ENCODE data around the gene SUSD3. TPM values are rescaled to one million over a fixed set of nuclear protein-coding genes. Genes with fewer than 3 reads are reported as not detected.
"Not testable (repeated sequence)": the region's sequence is repeated elsewhere in the genome, so short reads cannot be mapped to it uniquely, and the experiment has no call there.

SUSD3 gene
- total RNA-seq (2.6 TPM), polyA plus RNA-seq (ENCODE audit: insufficient read depth in 1 of 8, insufficient read length in 8 of 8, low replicate concordance in 1 of 8) (1 to 10 TPM; 1.7 to 3.9 (median 2.7) TPM)
- long read RNA-seq, donor 1 = 0 reads
- long read RNA-seq, donor 2 = 0 reads
- long read RNA-seq, donor 3 = 0 reads
- long read RNA-seq, donor 4, partial matches to known transcripts = 0 of 1 reads
- long read RNA-seq, donor 4, other reads (novel, unspliced or antisense) = 0 of 1 reads
- long read RNA-seq, donor 5, partial matches to known transcripts = 0 of 4 reads
- long read RNA-seq, donor 5, other reads (novel, unspliced or antisense) = 0 of 4 reads
- long read RNA-seq, donor 6, partial matches to known transcripts = 0 of 1 reads
- long read RNA-seq, donor 6, other reads (novel, unspliced or antisense) = 0 of 1 reads
- long read RNA-seq, donor 7, partial matches to known transcripts = 0 of 2 reads
- long read RNA-seq, donor 7, other reads (novel, unspliced or antisense) = 0 of 2 reads
- long read RNA-seq, donor 8 = 0 reads
- long read RNA-seq, donor 9, partial matches to known transcripts = 0 of 1 reads
- long read RNA-seq, donor 9, other reads (novel, unspliced or antisense) = 0 of 1 reads
- long read RNA-seq, donor 10 = 0 reads
- long read RNA-seq, donor 11 = 0 reads

GRCh38 chr9:93058355-93059010 is at the start of gene SUSD3:
SUSD3 (plus strand) TSS chr9:93058701; CDS start chr9:93058743, 42 bp downstream.
- DNase-seq = peak; percentile 71
- WGBS (ENCODE audit: insufficient coverage) = under 1% methylated on average over 48 of the region's 55 CpGs
- Histone ChIP-seq H3K27ac (ENCODE audit: low read length) (no peak within 1 kb of the TSS), H3K27me3 (ENCODE audit: control insufficient read depth, insufficient read depth, low read length) (peaks cover 6% of the 10 kb centered on the region), H3K4me1 (ENCODE audit: control insufficient read depth, insufficient read depth, low read length) (peaks cover 45% of the 10 kb centered on the region), H3K36me3 (ENCODE audit: control insufficient read depth, insufficient read depth, low read length) (no peaks in the 10 kb centered on the region), H3K9me3 (replicated peaks; ENCODE audit: control insufficient read depth, low read depth, low read length) (no peaks in the 10 kb centered on the region), H3K4me3 (ENCODE audit: low read length) (peak within 1 kb of the TSS; percentile 26)

DNA sequence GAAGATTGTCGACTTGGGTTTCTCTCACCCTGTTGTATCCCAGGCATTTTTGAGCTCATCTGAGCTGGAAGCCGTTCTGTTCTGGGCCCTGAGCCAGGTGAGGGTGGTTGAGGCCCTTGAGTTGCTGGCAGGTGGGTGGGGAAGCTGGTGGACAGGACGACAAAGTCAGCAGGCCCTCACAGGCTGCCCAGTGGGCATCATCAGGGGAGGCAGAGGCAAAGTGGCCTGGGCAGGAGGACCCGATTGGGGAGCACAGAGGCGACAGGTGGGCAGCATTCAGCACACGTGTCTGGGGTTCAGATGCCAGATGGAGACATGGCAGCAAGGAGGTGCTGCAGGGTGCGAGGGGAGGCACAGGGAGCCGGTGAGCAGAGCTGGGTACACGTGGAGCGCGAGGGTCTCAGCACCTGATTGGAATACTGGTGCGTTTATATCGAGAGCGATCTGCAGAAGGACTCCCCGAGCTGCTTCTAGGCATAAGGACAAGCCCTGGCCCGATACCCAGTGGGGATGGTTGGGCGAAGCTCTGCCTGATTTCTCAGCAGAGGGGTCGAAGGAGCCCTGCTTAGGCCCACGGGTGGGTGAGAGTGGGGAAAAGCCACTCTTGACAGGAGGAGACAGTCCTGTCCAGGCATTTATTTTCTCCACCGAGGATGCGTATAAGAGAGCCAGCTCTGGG is 49.0 kb upstream of the SUSD3 start:
- no peak overlapping the region for H3K27ac ChIP-seq (ENCODE audit: low read length)
- no peaks in the 10 kb centered on the region for H3K27me3 ChIP-seq (ENCODE audit: control insufficient read depth, insufficient read depth, low read length)
- H3K4me1 ChIP-seq (ENCODE audit: control insufficient read depth, insufficient read depth, low read length) = peaks cover 13% of the 10 kb centered on the region
- 77% methylated on average over 21 of the region's 21 CpGs for WGBS (ENCODE audit: insufficient coverage)
- peaks cover 5% of the 10 kb centered on the region for H3K36me3 ChIP-seq (ENCODE audit: control insufficient read depth, insufficient read depth, low read length)
- no peak for DNase-seq
- no peaks in the 10 kb centered on the region for H3K9me3 ChIP-seq (replicated peaks; ENCODE audit: control insufficient read depth, low read depth, low read length)
- no peak overlapping the region for H3K4me3 ChIP-seq (ENCODE audit: low read length)

GRCh38 chr9:93010056-93010455 is 48.4 kb upstream of the SUSD3 start:
- no peaks in the 10 kb centered on the region for H3K9me3 ChIP-seq (replicated peaks; ENCODE audit: control insufficient read depth, low read depth, low read length)
- DNase-seq = no peak
- 70% methylated on average over 12 of the region's 13 CpGs for WGBS (ENCODE audit: insufficient coverage)
- no peaks in the 10 kb centered on the region for H3K27me3 ChIP-seq (ENCODE audit: control insufficient read depth, insufficient read depth, low read length)
- no peak overlapping the region for H3K4me3 ChIP-seq (ENCODE audit: low read length)
- H3K27ac ChIP-seq (ENCODE audit: low read length) = no peak overlapping the region
- peaks cover 5% of the 10 kb centered on the region for H3K36me3 ChIP-seq (ENCODE audit: control insufficient read depth, insufficient read depth, low read length)
- peaks cover 13% of the 10 kb centered on the region for H3K4me1 ChIP-seq (ENCODE audit: control insufficient read depth, insufficient read depth, low read length)

DNA sequence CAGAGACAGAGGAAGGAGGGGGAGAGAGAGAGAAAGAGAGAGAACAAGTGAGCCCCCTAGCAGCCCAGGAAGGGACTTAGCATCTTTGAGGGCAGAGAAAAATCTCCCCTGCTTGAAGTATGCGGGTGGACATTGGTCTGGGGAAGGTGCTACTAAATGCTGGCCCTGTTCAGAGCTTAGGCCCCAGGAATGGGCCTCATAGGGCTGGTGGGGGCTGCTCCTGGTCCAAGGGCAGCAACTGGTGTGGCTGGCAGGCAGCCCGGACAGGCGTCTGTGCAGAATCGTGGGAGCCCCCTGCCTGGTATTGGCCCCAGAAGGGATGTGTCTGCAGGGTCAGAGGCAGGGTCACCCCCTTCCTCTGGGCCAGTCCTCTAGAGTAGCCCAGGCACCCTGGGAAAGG is 47.8 kb upstream of the SUSD3 start:
- Histone ChIP-seq H3K4me3 (ENCODE audit: low read length) (no peak overlapping the region), H3K27ac (ENCODE audit: low read length) (no peak overlapping the region), H3K27me3 (ENCODE audit: control insufficient read depth, insufficient read depth, low read length) (no peaks in the 10 kb centered on the region), H3K9me3 (replicated peaks; ENCODE audit: control insufficient read depth, low read depth, low read length) (no peaks in the 10 kb centered on the region), H3K4me1 (ENCODE audit: control insufficient read depth, insufficient read depth, low read length) (peaks cover 13% of the 10 kb centered on the region), H3K36me3 (ENCODE audit: control insufficient read depth, insufficient read depth, low read length) (peaks cover 5% of the 10 kb centered on the region)
- WGBS (ENCODE audit: insufficient coverage) = 26% methylated on average over 4 of the region's 4 CpGs
- DNase-seq = peak; percentile 32

DNA sequence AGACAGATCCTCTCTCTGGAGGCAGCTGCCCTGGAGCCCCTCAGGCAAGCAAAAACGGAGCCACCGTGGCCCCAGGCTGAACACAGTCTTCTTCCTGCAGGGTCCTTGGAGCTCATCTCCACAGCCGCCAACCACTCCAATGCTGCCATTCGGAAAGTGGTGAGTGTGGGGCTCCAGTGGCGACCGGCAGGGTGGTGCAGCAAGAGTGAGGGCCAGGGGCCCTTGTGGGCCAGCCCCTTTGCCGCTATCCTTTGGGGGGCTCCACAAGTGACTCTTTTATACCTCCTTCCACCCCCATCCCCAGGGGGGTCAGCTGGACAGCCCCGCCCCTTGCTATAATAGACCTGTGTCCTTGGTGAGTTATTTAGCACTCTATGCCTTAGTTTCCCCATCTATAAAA is 47.4 kb upstream of the SUSD3 start:
- WGBS (ENCODE audit: insufficient coverage) = 83% methylated on average over 2 of the region's 8 CpGs
- DNase-seq = no peak
- H3K27me3 ChIP-seq (ENCODE audit: control insufficient read depth, insufficient read depth, low read length) = no peaks in the 10 kb centered on the region
- no peak overlapping the region for H3K27ac ChIP-seq (ENCODE audit: low read length)
- no peaks in the 10 kb centered on the region for H3K9me3 ChIP-seq (replicated peaks; ENCODE audit: control insufficient read depth, low read depth, low read length)
- peaks cover 13% of the 10 kb centered on the region for H3K4me1 ChIP-seq (ENCODE audit: control insufficient read depth, insufficient read depth, low read length)
- H3K4me3 ChIP-seq (ENCODE audit: low read length) = no peak overlapping the region
- H3K36me3 ChIP-seq (ENCODE audit: control insufficient read depth, insufficient read depth, low read length) = peaks cover 5% of the 10 kb centered on the region

DNA sequence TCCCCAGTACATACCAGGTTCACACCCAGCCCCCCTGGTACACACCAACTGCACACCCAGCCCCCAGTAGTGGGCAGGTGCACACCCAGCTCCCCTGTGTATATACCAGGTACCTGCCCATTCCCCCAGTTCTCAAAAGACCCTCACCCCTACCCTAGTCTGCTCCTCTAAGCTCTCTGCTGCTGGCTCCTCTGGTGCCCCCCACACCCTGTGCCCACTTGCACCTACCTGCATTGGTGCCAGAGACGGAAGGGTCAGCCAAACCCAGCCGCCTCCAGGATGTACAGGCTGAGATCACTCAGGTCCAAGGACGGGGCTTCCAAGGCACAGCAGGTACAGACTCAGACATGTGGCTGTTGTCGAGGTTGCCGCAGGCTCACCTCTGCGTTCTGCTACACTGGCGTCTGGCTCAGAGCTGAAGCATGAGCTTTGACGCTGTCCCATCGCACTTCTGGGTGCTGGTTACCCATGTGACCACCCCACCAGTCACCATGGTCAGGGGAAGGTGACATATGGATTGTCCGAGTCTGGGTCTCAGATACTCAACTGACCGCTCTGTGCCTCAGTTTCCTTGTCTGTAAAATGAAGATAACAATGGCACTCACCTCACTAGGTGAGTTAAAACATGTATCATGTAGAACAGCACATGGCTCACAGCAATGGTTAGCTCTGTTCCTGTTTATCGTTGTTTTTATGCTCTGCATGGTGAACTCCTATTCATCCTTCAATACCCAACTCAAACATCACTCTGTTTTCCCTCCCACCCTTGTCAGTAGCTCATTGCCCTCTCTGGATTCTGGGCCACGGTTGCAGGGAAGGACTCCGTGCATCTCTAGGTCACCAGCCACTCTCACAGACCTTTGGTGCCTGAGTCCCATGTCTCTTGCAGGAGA is 45.3 kb upstream of the SUSD3 start:
- no peaks in the 10 kb centered on the region for H3K27me3 ChIP-seq (ENCODE audit: control insufficient read depth, insufficient read depth, low read length)
- H3K4me3 ChIP-seq (ENCODE audit: low read length) = no peak overlapping the region
- no peaks in the 10 kb centered on the region for H3K9me3 ChIP-seq (replicated peaks; ENCODE audit: control insufficient read depth, low read depth, low read length)
- no peak overlapping the region for H3K27ac ChIP-seq (ENCODE audit: low read length)
- H3K36me3 ChIP-seq (ENCODE audit: control insufficient read depth, insufficient read depth, low read length) = peaks cover 6% of the 10 kb centered on the region
- H3K4me1 ChIP-seq (ENCODE audit: control insufficient read depth, insufficient read depth, low read length) = peaks cover 13% of the 10 kb centered on the region
- DNase-seq = no peak
- 89% methylated on average over 9 of the region's 14 CpGs for WGBS (ENCODE audit: insufficient coverage)

- no peak for DNase-seq
- Histone ChIP-seq H3K27ac (ENCODE audit: low read length) (no peak overlapping the region), H3K4me1 (ENCODE audit: control insufficient read depth, insufficient read depth, low read length) (peaks cover 13% of the 10 kb centered on the region), H3K9me3 (replicated peaks; ENCODE audit: control insufficient read depth, low read depth, low read length) (no peaks in the 10 kb centered on the region), H3K4me3 (ENCODE audit: low read length) (no peak overlapping the region), H3K36me3 (ENCODE audit: control insufficient read depth, insufficient read depth, low read length) (peaks cover 3% of the 10 kb centered on the region), H3K27me3 (ENCODE audit: control insufficient read depth, insufficient read depth, low read length) (no peaks in the 10 kb centered on the region)
- WGBS (ENCODE audit: insufficient coverage) = 89% methylated on average over 5 of the region's 13 CpGs
Observed at GRCh38 chr9:93013856-93014582, 44.5 kb upstream of the SUSD3 start.

GRCh38 chr9:93015190-93015589 is 43.3 kb upstream of the SUSD3 start:
- H3K4me1 ChIP-seq (ENCODE audit: control insufficient read depth, insufficient read depth, low read length); H3K27me3 ChIP-seq (ENCODE audit: control insufficient read depth, insufficient read depth, low read length); H3K36me3 ChIP-seq (ENCODE audit: control insufficient read depth, insufficient read depth, low read length); H3K4me3 ChIP-seq (ENCODE audit: low read length); H3K9me3 ChIP-seq (replicated peaks; ENCODE audit: control insufficient read depth, low read depth, low read length); DNase-seq; H3K27ac ChIP-seq (ENCODE audit: low read length): not testable (repeated sequence)
- 95% methylated on average over 3 of the region's 10 CpGs for WGBS (ENCODE audit: insufficient coverage)

GRCh38 chr9:93017621-93018020 is 40.9 kb upstream of the SUSD3 start:
- H3K36me3 ChIP-seq (ENCODE audit: control insufficient read depth, insufficient read depth, low read length) = peaks cover 13% of the 10 kb centered on the region
- DNase-seq = no peak
- H3K27me3 ChIP-seq (ENCODE audit: control insufficient read depth, insufficient read depth, low read length) = no peaks in the 10 kb centered on the region
- peaks cover 6% of the 10 kb centered on the region for H3K4me1 ChIP-seq (ENCODE audit: control insufficient read depth, insufficient read depth, low read length)
- no peaks in the 10 kb centered on the region for H3K9me3 ChIP-seq (replicated peaks; ENCODE audit: control insufficient read depth, low read depth, low read length)
- H3K4me3 ChIP-seq (ENCODE audit: low read length) = no peak overlapping the region
- H3K27ac ChIP-seq (ENCODE audit: low read length) = no peak overlapping the region
- 88% methylated on average over 2 of the region's 9 CpGs for WGBS (ENCODE audit: insufficient coverage)
